Measurements from ENCODE around the gene CHEK2.

- no peak for TF ChIP-seq CTCF (IDR thresholded peaks at IDR 0.05)
- no peak for TF ChIP-seq POLR2A (IDR thresholded peaks at IDR 0.05)
Measured at GRCh38 chr22:28769394-28770085, 27.9 kb upstream of the CHEK2 start.

Data from right lobe of liver (tissue), 4 donors.